Tongue (tissue), 2 donors: ENCODE measurements around the gene MAEA. TPM values are rescaled to one million over a fixed set of nuclear protein-coding genes. Genes with fewer than 3 reads are reported as not detected.
A peak's percentile ranks its signal among the peaks of the same experiment; 100 is the strongest.
"Not testable (repeated sequence)": the region's sequence is repeated elsewhere in the genome, so short reads cannot be mapped to it uniquely, and the experiment has no call there.

Experiments used
- DNase-seq: peaks from one replicate; pipeline ENCODE4 v3.0.0-alpha.2; 2015
- total RNA-seq: library from RNA; depleted of rRNA; stranded (reverse); fragments of >200 nt; gene quantifications from one replicate; pipeline ENCODE4 v1.2.3, GENCODE V29; 2014

MAEA gene
- total RNA-seq, 1 donor from 2014 or later = 52.5 TPM

DNA sequence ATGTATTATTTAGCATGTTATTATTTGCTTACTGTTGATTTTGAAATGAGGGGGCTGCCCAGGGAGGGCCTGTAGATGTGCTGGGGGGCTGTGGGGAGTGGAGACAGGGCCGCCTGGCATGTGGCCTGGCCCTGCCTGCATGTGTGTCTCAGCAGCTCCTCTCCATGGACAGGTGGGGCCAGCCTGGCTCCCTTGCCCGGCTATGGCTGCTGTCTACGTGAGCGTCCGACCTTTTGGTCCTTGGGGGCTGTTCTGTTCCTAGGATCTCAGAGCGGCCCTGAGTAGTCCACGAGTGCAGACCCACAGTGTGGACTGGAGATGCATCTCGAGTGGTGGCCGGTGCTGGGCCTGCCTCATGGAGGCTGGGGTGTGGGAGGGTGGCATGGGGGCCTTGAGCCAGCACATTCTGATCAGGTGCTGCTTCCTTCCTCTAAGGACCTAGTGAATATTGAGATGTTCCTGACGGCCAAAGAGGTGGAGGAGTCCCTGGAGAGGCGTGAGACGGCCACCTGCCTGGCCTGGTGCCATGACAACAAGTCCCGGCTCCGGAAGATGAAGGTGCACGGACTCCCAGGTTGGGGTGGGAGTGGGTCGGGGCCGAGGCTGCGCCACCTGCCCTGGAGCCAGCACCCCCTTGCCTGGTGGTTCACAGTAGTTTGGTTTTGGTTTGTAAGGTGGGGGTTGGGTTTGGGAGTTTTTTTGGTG, 32.4 kb downstream of the MAEA start:
- no peak for DNase-seq

DNA sequence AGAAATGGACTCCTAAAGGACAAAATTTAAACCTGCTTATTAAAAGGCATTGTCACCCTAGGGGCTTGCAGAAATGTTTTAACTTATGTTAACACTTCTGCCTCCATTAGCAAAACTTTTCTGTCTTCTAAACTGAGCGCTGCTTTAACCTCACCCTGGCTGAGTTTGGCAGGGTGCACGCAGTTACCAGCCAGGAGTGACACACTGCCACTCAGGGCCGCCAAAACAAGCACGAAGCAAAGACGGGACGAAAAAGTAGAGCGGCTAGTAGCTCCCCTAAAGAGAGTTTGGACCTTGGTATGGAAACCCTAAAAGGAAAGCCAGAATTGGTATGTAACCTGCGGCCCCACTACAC, 33.6 kb downstream of the MAEA start:
- no peak for DNase-seq

DNA sequence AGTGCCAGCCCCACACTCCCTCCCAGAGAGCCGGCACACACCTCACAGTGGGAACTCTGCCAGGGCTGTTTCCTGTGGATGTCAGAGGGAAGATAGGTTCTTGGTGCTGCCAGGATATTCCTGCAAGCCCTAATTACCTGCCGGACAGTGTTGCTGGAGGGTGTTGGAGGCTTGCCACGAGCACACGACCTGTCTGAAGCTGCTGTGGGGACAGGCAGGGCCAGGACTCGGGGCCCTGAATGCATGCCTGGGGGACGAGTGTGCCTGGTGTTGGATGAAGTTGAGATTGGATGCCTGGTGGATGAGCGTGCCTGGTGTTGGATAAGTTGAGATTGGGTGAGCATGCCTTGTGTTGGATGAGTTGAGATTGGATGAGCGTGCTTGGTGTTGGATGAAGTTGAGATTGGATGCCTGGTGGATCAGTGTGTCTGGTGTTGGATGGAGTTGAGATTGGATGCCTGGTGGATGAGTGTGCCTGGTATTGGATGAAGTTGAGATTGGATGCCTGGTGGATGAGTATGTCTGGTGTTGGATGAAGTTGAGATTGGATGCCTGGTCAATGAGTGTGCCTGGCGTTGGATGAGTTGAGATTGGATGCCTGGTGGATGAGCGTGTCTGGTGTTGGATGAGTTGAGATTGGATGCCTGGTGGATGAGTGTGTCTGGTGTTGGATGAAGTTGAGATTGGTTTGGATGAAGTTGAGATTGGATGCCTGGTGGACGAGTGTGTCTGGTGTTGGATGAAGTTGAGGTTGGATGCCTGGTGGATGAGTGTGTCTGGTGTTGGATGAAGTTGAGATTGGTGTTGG, 34.1 kb downstream of the MAEA start:
- no peak for DNase-seq

DNA sequence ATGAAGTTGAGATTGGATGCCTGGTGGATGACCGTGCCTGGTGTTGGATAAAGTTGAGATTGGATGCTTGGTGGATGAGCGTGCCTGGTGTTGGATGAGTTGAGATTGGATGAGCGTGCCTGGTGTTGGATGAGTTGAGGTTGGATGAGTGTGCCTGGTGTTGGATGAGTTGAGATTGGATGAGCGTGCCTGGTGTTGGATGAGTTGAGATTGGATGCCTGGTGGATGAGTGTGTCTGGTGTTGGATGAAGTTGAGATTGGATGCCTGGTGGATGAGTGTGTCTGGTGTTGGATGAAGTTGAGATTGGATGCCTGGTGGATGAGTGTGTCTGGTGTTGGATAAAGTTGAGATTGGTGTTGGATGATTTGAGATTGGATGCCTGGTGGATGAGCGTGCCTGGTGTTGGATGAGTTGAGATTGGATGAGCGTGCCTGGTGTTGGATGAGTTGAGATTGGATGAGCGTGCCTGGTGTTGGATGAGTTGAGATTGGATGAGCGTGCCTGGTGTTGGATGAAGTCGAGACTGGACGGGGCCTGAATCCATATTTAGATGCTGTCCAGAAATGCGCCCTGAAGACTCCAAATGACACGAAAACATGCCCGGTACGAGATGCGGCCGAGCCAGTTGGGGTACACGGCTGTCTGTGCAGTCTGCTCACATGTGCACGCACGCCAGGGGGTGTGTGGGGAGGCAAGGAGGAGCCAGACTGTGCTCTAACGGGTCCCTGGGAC, 34.9 kb downstream of the MAEA start:
- not testable (repeated sequence) for DNase-seq

DNA sequence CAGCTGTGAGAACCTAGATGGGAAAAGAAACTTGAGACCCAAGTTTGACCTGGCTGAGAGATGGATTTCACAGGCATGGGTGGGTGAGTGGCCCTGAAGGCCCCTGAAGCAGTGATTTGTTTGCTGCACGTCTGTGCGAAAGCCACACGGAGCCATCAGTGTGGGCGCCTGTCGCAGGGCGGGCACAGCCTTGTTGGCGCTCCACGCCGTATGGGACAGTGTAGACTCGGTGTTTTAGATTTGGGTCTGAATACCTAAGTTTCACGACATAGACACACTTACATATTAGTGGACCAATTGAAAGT, 35.4 kb downstream of the MAEA start:
- DNase-seq = no peak

DNA sequence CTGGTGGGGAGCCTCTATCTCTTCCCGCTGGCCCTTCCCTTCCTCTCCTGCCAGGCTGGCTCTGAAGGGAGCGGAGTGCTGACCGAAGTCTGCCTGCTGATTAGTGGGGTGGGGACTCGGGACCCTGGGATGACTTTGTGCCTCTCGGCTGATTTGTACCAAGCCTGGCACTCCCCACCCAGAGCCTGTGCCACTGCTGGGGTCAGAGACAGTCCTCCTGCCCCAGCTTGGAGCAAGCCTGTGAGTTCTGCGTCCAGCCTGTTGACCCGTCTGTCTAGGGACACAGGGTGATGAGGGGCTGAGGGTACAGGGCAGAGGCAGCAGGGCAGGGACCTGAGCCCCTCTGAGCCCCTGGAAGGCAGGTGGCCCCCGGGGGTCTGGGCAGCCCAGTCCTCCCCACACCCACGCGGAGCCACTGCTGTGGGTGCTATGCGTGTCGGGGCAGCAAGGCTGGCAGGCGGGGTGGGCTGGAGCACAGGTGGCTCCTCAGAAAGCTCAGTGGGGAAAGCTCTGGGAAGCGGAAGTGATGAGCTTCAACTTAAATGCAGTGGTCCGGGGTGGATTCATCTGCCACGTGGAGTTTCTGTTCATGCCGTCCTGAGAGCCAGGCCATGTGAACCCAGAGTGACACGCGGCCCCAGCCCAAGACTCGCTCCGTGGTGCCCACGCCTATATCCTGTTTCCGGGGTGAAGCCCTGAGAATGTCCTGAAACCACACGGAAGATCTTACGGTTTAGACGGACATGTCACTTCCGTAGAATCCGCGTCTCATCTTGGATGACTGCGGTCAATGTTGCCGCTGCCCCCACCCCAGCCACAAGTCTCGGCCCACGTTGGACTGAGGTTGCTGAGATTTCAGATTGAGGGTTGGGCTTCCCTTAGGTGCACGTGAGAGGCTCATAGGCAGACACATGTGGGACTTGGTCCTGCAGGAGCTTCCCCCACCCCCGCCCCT, 36.3 kb downstream of the MAEA start:
- no peak for DNase-seq

DNA sequence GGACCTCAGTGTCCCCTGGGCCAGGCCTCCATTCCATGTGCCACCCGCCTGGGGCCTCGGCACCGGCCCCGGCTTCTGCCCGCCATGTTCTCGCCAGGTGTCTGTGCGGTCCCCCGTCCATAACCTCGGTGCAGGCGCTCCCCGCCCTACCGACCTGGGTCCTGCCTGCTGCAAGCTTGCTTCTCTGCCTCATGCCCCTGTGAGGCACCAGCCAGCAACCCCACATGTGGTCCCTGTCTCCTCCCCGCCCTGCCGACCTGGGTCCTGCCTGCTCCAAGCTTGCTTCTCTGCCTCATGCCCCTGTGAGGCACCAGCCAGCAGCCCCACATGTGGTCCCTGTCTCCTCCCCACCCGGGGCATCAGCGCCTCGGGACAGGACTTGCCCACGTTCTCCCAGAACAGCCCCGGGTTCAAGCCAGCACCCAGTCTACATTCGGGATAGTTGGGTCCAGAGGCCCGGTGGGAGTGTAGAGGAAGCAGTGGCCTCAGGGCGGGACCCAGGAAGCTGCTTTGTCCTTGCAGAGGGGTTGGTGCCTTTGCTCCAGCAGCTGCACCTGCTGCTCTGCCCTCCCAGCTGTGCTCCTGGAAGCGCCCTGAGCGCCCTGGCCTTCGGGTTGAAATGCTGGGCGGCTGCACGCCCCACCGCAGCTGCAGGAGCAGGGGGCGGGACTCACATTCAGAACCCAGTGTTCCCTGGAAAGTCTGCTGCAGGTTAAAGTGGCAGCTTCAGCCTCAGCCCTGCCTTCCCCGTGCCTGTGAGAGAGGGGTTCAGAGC, 37.2 kb downstream of the MAEA start:
- no peak for DNase-seq

DNA sequence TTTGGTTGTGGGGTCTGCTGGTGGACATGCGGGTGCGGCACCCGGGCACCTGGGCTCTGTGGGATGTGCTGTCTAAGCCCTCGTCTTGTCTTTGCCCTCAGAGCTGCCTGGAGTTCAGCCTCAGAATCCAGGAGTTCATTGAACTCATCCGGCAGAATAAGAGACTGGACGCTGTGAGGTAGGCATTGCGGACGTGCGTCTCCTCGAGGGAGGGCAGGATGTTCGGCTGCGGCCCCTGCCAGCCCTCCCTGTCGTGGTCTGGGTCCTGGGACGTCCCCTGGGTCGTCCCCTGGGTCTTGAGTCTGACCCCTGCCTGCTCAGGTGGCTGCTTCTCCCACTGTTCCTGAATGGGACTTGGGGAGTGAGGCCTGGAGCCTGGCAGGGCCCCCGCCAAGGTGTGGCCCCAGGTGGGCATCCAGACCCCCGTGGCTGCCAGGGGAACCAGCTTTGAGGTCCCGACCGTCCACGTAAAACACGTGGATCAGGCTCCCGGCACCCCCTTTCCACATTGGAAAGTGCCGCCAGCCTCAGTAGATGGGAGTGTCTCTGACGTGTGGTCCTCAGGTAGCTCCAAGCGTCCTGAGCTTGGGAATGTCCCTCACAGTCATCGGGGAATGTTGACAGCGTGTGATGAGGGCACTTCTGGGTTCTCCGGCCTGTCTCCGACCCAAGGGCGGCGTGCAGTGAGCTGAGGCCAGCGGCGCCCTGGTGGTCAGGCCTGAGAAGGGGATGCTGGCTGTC, 38.0 kb downstream of the MAEA start:
- DNase-seq = no peak

DNA sequence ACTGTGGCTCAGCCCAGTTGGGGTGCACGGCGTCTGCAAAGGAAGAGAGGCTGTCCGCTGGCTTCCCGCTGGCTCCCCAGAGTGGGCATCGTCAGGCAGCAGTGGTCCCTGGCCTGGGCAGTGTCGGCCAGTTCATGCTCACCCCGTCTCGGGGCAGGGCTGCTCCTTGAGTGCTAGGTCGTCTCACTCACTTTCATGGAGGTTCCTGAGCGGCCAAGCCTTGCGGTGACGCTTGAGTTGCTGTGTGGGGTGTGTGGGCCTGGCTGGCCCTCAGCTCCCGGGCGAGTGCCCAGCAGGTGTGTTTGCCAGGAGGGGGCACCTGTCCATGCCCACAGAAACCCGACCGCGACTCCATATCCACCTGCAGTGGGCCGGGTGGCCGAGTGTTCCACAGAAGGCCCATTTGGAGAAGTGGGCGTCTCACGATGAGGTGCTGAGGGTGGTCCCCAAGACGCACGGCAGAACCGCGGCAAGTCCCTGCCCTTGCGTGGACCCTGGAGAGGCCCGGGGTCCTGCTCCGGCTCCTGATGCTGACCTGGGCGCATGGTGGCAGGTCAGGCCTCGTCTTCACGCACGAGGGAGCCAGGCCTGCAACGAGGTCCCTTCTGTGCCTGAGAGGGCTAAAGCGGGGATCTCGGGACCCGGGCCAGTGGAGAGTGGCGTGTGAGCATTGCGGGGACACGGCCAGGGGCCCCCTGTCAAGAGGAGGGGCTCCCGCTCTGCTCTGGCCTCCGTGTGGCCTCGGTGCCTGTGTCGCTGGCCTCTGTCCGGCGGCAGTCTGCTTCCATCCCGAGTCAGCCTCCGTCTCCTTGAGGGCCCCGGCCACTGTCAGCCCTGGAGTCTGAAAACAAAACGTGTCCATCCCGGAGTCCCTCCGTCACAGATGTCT, 38.8 kb downstream of the MAEA start:
- no peak for DNase-seq

DNA sequence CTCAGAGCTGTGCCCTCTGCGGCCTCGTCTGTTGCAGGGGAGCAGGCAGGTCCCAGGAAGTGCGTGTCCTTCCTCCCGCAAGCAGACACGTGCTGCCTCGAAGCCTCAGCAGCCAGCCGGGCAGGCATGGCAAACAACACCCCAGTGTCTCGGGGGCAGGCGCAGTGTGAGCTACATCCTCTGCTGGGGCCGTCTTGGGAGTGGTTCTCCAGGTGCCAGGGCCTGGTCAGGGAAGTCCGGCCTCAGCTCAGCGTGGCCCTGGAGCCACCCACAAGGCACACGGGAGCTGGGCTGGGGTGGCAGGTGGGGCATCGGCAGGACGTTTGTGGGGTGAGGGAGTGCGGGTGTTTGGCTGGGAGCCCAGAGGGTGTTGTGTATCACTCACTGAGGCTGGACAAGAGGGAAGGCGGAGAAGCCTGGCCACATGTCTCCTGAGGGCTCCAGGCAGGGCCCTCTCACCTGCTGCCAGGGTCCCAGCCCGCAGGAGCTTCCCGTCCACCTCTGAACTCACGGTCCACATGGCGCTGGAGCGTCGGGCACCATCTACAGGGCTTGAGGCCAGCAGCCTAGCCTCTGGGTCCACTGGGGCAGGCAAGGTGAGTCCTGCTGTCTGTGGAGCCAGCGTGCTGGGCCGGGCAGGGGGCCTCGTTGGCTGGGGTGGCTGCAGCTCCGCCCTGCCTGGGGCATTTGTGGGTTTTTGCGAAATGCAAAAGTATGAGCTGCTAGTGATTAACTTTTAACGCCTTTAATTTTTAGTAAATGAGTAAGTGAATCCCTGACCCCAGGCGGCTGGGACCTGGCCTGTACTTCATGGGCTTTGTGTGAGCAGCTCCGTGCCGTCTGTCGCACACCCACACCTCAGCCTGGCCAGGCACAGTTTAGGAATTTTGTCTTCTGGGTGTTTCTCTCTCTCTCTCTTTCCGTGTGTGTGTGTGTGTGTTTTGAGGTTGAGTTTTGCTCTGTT, 40.0 kb downstream of the MAEA start:
- peak; percentile 9 for DNase-seq

DNA sequence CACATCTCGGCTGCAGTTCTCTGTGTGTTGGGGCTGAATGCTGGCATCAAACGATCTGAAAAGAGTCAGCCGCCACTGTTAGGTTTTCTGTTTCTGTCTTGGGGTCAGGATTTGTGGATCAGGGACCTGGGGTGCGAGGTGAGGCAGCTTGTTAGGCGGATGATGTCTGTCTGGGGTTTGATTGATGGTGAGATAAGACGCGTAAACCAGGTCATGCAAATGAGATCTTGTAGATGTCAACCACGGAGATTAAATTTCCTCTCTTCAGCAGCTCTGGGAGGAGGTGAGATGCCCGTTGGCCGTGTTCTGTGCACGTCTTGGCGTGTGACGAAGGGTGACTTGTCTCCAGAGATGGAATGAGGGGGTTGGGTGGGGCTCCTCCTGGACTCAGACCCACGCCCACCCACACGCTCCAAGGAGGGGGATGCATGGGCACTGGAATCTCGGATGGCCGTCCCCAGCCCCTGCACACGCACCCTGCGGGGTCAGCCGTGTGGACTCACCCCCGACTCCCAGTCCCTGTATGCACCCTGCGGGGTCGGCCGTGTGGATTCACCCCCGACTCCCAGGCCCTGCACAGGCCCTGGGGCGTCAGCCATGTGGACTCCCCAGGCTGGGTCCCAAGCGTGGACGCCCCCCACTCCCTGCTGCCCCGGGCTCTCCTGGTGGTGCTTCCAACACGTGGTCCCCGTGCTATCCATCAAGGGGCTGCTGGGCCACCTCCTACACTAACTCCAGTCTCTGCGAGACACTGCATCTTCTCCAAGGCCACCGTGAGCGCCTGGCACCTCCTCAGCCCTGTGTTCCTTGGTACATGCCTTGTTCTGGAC, 41.3 kb downstream of the MAEA start:
- no peak for DNase-seq

DNA sequence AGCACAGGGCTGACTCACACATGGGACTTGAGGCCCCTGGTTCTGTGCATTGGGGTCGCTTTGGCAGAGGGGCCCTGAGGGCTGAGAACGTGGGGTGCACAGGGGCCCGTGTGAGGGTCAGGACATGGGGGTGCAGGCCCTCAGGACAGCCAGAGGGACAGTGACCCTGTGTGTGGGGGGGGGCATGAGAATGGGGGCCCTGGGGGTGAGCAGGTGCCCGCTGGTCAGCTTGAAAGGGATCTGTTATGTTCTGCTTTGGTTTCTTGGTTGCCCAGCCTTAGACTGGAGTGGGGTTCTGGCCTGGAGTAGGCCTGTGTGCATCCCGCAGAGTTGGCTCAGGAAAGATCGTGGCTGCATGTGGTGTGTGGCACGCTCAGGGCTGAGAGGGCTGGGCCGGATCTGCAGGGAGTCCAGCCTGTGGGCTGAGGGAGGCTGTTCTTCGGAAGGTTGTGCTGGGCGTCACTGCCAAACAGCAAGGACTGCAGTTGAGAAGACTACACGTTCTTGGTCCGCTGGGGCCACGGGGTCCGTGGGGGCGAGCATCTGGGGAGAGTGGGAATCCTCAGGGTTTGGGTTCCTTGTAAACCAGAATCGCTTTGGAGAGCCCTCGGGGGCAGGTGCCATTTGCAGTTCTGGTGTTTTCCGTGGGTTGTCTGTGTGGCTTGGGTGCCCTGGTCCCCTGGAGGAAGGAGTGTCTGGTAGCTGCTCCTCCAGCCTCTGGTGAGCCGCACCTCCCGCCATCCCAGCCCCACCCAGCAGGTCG, 42.1 kb downstream of the MAEA start:
- DNase-seq = no peak

DNA sequence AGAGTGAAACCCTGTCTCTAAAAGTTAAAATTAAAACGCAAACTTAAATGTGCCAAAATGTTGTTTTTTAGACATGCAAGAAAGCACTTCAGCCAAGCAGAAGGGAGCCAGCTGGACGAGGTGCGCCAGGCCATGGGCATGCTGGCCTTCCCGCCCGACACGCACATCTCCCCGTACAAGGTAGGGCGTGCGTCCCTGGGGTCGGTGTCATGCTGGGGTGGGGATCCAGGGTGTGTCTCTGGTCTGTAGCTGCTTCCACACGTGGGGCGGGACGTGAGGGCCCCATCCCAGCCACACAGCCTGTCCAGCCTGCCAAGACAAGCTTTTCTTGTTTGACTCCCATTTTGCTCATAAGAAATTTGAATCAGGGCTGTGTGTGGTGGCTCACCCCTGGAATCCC, 43.0 kb downstream of the MAEA start:
- no peak for DNase-seq

DNA sequence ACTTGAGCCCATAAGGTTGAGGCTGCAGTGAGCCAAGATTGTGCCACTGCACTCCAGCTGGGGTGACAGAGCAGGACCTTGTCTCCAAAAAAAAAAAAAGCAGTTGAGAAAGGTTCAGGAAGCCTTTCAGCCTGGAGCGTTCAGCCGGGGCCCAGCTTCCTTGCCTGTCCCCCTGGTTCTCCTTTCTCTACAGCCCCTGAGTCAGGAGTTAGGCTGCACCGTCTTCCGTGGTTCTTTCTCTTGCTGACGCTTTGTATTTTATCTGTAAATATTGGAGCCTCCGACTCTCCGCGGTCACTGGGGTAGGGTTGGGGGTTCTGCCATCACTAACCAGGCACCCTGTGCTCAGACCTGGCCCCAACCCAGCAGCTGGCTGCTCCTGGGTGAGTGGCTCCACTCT, 43.6 kb downstream of the MAEA start:
- DNase-seq = no peak

DNA sequence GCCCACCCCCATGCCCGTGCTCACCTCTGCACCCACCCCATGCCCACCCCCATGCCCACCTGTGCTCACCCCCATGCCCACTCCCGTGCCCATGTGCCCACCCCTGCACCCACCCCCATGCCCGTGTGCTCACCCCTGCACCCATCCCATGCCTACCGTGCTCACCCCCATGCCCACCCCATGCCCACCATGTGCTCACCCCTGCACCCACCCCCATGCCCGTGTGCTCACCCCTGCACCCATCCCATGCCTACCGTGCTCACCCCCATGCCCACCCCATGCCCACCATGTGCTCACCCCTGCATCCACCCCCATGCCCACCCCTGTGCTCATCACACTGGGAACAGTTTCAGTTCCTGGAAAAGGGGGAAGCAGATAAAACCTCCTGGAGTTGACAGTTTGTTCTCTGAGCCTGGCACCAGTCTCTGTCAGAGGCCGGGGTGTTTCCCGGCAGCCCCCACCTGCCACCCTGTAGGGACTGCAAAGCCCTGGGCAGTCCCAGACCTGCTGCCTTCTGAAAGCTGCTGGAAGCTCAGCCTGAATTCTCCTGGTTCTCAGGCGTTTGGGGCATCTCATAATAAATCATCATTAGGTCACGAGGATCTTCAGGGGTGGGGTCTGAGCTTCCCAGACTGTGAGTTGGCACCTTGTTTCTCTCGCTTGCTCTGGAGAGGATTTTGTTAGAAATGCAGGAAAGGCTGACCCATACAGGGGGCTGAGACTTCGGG, 44.3 kb downstream of the MAEA start:
- DNase-seq = not testable (repeated sequence)

DNA sequence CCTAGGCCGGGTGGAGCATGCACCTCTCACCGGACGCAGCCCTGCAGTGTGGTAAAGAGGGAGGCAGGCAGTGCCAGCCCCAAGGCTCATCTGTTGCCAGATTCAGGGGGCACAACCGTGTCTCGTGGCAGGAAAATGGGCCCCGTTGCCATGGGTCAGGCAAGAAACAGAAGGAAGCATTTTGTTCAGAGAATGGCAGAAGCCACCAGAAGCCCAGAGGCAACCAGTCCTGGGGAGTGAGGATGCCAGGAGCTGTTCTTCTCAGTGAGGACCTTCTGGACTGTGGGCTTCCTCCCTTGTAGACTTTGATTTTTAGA, 44.8 kb downstream of the MAEA start:
- DNase-seq = no peak
